KMS-11 (cell line): ENCODE data around the gene MED26.
A peak's percentile ranks its signal among the peaks of the same experiment; 100 is the strongest.
"Not testable (repeated sequence)": the region's sequence is repeated elsewhere in the genome, so short reads cannot be mapped to it uniquely, and the experiment has no call there.

ENCODE experiments used
- H2AFZ ChIP-seq: fragments of 200-600 bp; sonication (generic); 2 replicates; pipeline ENCODE4 v1.6.1; 2016; ENCODE audit warnings: antibody characterized with exemption, mixed run types, low read depth
- H3K27ac ChIP-seq: fragments of 200-600 bp; sonication (generic); 2 replicates; pipeline ENCODE4 v1.6.1; 2016; ENCODE audit warnings: mild to moderate bottlenecking, mixed run types
- H3K27me3 ChIP-seq: fragments of 200-600 bp; sonication (generic); 2 replicates; pipeline ENCODE4 v1.6.1; 2017; ENCODE audit warnings: mild to moderate bottlenecking, low read depth, mixed run types, moderate library complexity; ENCODE audit not compliant: insufficient read depth
- H3K36me3 ChIP-seq: fragments of 200-600 bp; sonication (generic); 2 replicates; pipeline ENCODE4 v1.6.1; 2017; ENCODE audit warnings: mild to moderate bottlenecking, mixed run types; ENCODE audit not compliant: insufficient read depth
- H3K4me1 ChIP-seq: fragments of 200-600 bp; sonication (generic); 2 replicates; pipeline ENCODE4 v1.6.1; 2016; ENCODE audit warnings: mild to moderate bottlenecking, low read depth, mixed run types; ENCODE audit not compliant: poor library complexity, severe bottlenecking
- H3K4me2 ChIP-seq: fragments of 200-600 bp; sonication (generic); 2 replicates; pipeline ENCODE4 v1.7.0; 2016; ENCODE audit warnings: mild to moderate bottlenecking, mixed run types
- H3K4me3 ChIP-seq: fragments of 200-600 bp; sonication (generic); IDR thresholded peaks from 2 replicates; pipeline ENCODE4 v1.6.1; 2017; ENCODE audit warnings: low read depth, low read length, mixed read lengths; ENCODE audit not compliant: insufficient read depth
- H3K79me2 ChIP-seq: fragments of 200-600 bp; sonication (generic); 2 replicates; pipeline ENCODE4 v1.6.1; 2016; ENCODE audit warnings: low read depth, mixed run types; ENCODE audit not compliant: insufficient read depth
- H3K9ac ChIP-seq: fragments of 200-600 bp; sonication (generic); 2 replicates; pipeline ENCODE4 v1.6.1; 2016; ENCODE audit warnings: mild to moderate bottlenecking, mixed run types
- H4K20me1 ChIP-seq: fragments of 200-600 bp; sonication (generic); 2 replicates; pipeline ENCODE4 v1.6.1; 2016; ENCODE audit warnings: mild to moderate bottlenecking, mixed run types; ENCODE audit not compliant: insufficient read depth
- CTCF ChIP-seq: fragments of 200-600 bp; sonication (generic); conservative IDR thresholded peaks from 2 replicates; pipeline ENCODE4 v1.6.1; 2017; ENCODE audit warnings: low read depth, mild to moderate bottlenecking, antibody characterized with exemption, low read length, moderate library complexity, mixed read lengths

MED26 gene

GRCh38 chr19:16544473-16545231 is 83.4 kb downstream of the MED26 start:
- Histone ChIP-seq H3K4me1 (peaks cover 21% of the 10 kb centered on the region), H2AFZ (no peak overlapping the region), H3K27ac (no peak overlapping the region), H3K9ac (no peak overlapping the region), H3K4me3 (no peak overlapping the region), H3K79me2 (peaks cover 58% of the 10 kb centered on the region), H3K4me2 (no peak overlapping the region), H4K20me1 (no peaks in the 10 kb centered on the region), H3K36me3 (no peaks in the 10 kb centered on the region), H3K27me3 (no peaks in the 10 kb centered on the region)
- no peak for TF ChIP-seq CTCF

- Histone ChIP-seq H3K4me2 (peak overlapping the region; percentile 81), H3K27ac (peak overlapping the region; percentile 64; the same call in 1 of the 2 replicates), H3K79me2 (peaks cover 67% of the 10 kb centered on the region), H3K4me1 (peaks cover 21% of the 10 kb centered on the region), H3K9ac (peak overlapping the region; percentile 70; the same call in 1 of the 2 replicates)
- not testable (repeated sequence) for H4K20me1 ChIP-seq, H3K36me3 ChIP-seq, H2AFZ ChIP-seq, H3K27me3 ChIP-seq, H3K4me3 ChIP-seq
These were observed 84.3 kb downstream of the MED26 start for GRCh38 chr19:16543734-16544133.

GRCh38 chr19:16542910-16543472 is 85.0 kb downstream of the MED26 start:
- Histone ChIP-seq H3K4me3 (no peak overlapping the region), H3K9ac (peak overlapping the region; percentile 70), H3K27ac (peak overlapping the region; percentile 64), H3K27me3 (no peaks in the 10 kb centered on the region), H3K36me3 (peaks cover 6% of the 10 kb centered on the region; the same call in 1 of the 2 replicates), H3K79me2 (peaks cover 74% of the 10 kb centered on the region), H3K4me2 (peak overlapping the region; percentile 81), H3K4me1 (peaks cover 21% of the 10 kb centered on the region), H4K20me1 (no peaks in the 10 kb centered on the region), H2AFZ (peak overlapping the region; percentile 53; the same call in 1 of the 2 replicates)
- TF ChIP-seq CTCF, result no peak

GRCh38 chr19:16542045-16542909 is 85.7 kb downstream of the MED26 start, which contains the start of gene CHERP:
TSS of gene CHERP (minus strand) at chr19:16542437. CDS start at chr19:16542378, 59 bp downstream.
- peak within 1 kb of the TSS; percentile 53 for H2AFZ ChIP-seq
- H3K4me2 ChIP-seq, result peak within 1 kb of the TSS; percentile 99
- peaks cover 6% of the 10 kb centered on the region; the same call in 1 of the 2 replicates for H3K36me3 ChIP-seq
- no peak for TF ChIP-seq CTCF
- H3K79me2 ChIP-seq, result peaks cover 82% of the 10 kb centered on the region
- no peaks in the 10 kb centered on the region for H4K20me1 ChIP-seq
- peak within 1 kb of the TSS; percentile 64 for H3K27ac ChIP-seq
- H3K4me3 ChIP-seq, result no peak within 1 kb of the TSS
- H3K9ac ChIP-seq, result peak within 1 kb of the TSS; percentile 70
- H3K4me1 ChIP-seq, result peaks cover 21% of the 10 kb centered on the region
- H3K27me3 ChIP-seq, result no peaks in the 10 kb centered on the region
